GM23338 (cell line): ENCODE data around the gene WDCP. TPM values are rescaled to one million over a fixed set of nuclear protein-coding genes. Genes with fewer than 3 reads are reported as not detected.
A peak's percentile ranks its signal among the peaks of the same experiment; 100 is the strongest.

ENCODE experiments used
- ATAC-seq: fragments of 200-7000 bp; cut with Tn5 transposase; 3 replicates; pipeline ENCODE4 v1.9.1; 2020
- DNase-seq: peaks from one replicate; pipeline ENCODE4 v3.0.0-alpha.2; 2015; ENCODE audit warnings: low spot score
- H2AFZ ChIP-seq: fragments of 200-600 bp; sonication (generic); 2 replicates; pipeline ENCODE4 v1.8.0; 2016; ENCODE audit warnings: antibody characterized with exemption, mild to moderate bottlenecking, moderate library complexity
- H3F3A ChIP-seq: fragments of 200-600 bp; sonication (generic); replicated peaks from 2 replicates; pipeline ENCODE4 v1.8.0; 2017; ENCODE audit warnings: antibody characterized with exemption, mixed run types, low read depth
- H3K27ac ChIP-seq: fragments of 200-600 bp; sonication (generic); 2 replicates; pipeline ENCODE4 v1.6.1; 2016; ENCODE audit warnings: low read depth
- H3K27me3 ChIP-seq: fragments of 200-600 bp; sonication (generic); 2 replicates; pipeline ENCODE4 v1.8.0; 2016; ENCODE audit warnings: mild to moderate bottlenecking, mixed run types, moderate library complexity; ENCODE audit not compliant: insufficient read depth
- H3K36me3 ChIP-seq: fragments of 200-600 bp; sonication (generic); 2 replicates; pipeline ENCODE4 v1.8.0; 2016; ENCODE audit warnings: mild to moderate bottlenecking; ENCODE audit not compliant: insufficient read depth
- H3K4me1 ChIP-seq: fragments of 200-600 bp; sonication (generic); 2 replicates; pipeline ENCODE4 v1.8.0; 2016; ENCODE audit warnings: mild to moderate bottlenecking, moderate library complexity; ENCODE audit not compliant: insufficient read depth
- H3K4me2 ChIP-seq: fragments of 200-600 bp; sonication (generic); 2 replicates; pipeline ENCODE4 v1.7.1; 2017; ENCODE audit warnings: mixed run types
- H3K4me3 ChIP-seq: fragments of 200-600 bp; sonication (generic); 2 replicates; pipeline ENCODE4 v1.6.1; 2016; ENCODE audit warnings: mixed run types
- H3K79me2 ChIP-seq: fragments of 200-600 bp; sonication (generic); replicated peaks from 2 replicates; pipeline ENCODE4 v1.8.0; 2017; ENCODE audit warnings: mild to moderate bottlenecking; ENCODE audit not compliant: insufficient read depth
- H3K9me2 ChIP-seq: fragments of 200-600 bp; sonication (generic); 2 replicates; pipeline ENCODE4 v1.8.0; 2017; ENCODE audit not compliant: insufficient read depth
- H4K20me1 ChIP-seq: fragments of 200-600 bp; sonication (generic); replicated peaks from 2 replicates; pipeline ENCODE4 v1.8.0; 2017; ENCODE audit warnings: mild to moderate bottlenecking; ENCODE audit not compliant: insufficient read depth
- H3K27ac Mint-ChIP-seq: 2 replicates; pipeline ENCODE4 v1.8.0; 2020; ENCODE audit warnings: inconsistent platforms, mild to moderate bottlenecking, moderate library complexity, mixed read lengths
- H3K27me3 Mint-ChIP-seq: 3 replicates; pipeline ENCODE4 v1.8.0; 2022; ENCODE audit warnings: low read depth, mild to moderate bottlenecking, moderate library complexity, mixed read lengths, inconsistent platforms; ENCODE audit not compliant: insufficient read depth, poor library complexity
- H3K36me3 Mint-ChIP-seq: 3 replicates; pipeline ENCODE4 v1.8.0; 2021; ENCODE audit warnings: low read depth, mild to moderate bottlenecking, inconsistent platforms, moderate library complexity, mixed read lengths
- H3K4me1 Mint-ChIP-seq: 3 replicates; pipeline ENCODE4 v1.8.0; 2020; ENCODE audit warnings: mild to moderate bottlenecking, inconsistent platforms, mixed read lengths
- H3K4me3 Mint-ChIP-seq: 3 replicates; pipeline ENCODE4 v1.8.0; 2021; ENCODE audit warnings: moderate library complexity, mild to moderate bottlenecking, inconsistent platforms, mixed read lengths
- H3K9me3 Mint-ChIP-seq: 3 replicates; pipeline ENCODE4 v1.8.0; 2020; ENCODE audit warnings: moderate library complexity, mild to moderate bottlenecking, inconsistent platforms, mixed read lengths
- CREB1 ChIP-seq: fragments of 250-450 bp; sonication (Bioruptor Pico); IDR thresholded peaks from 2 replicates; pipeline ENCODE4 v1.5.0; 2020; ENCODE audit warnings: low read depth, mild to moderate bottlenecking, moderate library complexity
- CTCF ChIP-seq, 2 experiments: fragments of 200-600 bp in 1 of 2; sonication (generic) in 1 of 2; conservative IDR thresholded peaks; 2 replicates each; pipeline versions ENCODE4 v1.5.1 to v1.6.1; 2016 to 2017; ENCODE audit warnings: antibody characterized with exemption in 2 of 2, low read depth in 2 of 2, mild to moderate bottlenecking in 2 of 2, moderate library complexity in 1 of 2
- ETS1 ChIP-seq: IDR thresholded peaks from 2 replicates; pipeline ENCODE4 v1.6.1; 2016; ENCODE audit warnings: antibody characterized with exemption
- EZH2 ChIP-seq: fragments of 200-600 bp; sonication (generic); IDR thresholded peaks from one replicate; pipeline ENCODE4 v1.8.0; 2017; ENCODE audit warnings: antibody characterized with exemption, mild to moderate bottlenecking, low read depth; ENCODE audit not compliant: unreplicated experiment
- EZH2phosphoT487 ChIP-seq: fragments of 200-600 bp; sonication (generic); IDR thresholded peaks from one replicate; pipeline ENCODE4 v1.8.1; 2018; ENCODE audit warnings: antibody characterized with exemption; ENCODE audit not compliant: unreplicated experiment
- JUNB ChIP-seq: IDR thresholded peaks from one replicate; pipeline ENCODE4 v1.6.1; 2016; ENCODE audit warnings: antibody characterized with exemption; ENCODE audit not compliant: unreplicated experiment
- NANOG ChIP-seq: IDR thresholded peaks from 2 replicates; pipeline ENCODE4 v1.6.1; 2016; ENCODE audit warnings: antibody characterized with exemption, borderline replicate concordance
- POLR2AphosphoS5 ChIP-seq: IDR thresholded peaks from 2 replicates; pipeline ENCODE4 v1.6.1; 2016; ENCODE audit warnings: antibody characterized with exemption, low read depth
- STAT1 ChIP-seq: IDR thresholded peaks from one replicate; pipeline ENCODE4 v1.6.1; 2016; ENCODE audit warnings: antibody characterized with exemption; ENCODE audit not compliant: unreplicated experiment
- ZNF114 ChIP-seq: fragments of 250-450 bp; sonication (Bioruptor Pico); IDR thresholded peaks from 2 replicates; pipeline ENCODE4 v1.5.0; 2020; ENCODE audit warnings: mild to moderate bottlenecking, moderate library complexity
- ZNF331 ChIP-seq: fragments of 250-450 bp; sonication (Bioruptor Pico); IDR thresholded peaks from 2 replicates; pipeline ENCODE4 v1.5.0; 2020; ENCODE audit warnings: low read depth, mild to moderate bottlenecking, moderate library complexity
- polyA plus RNA-seq: library from polyadenylated mRNA; unstranded; fragments of >200 nt; fragmentation: Nextera tagmentation; extraction: Ambion mirVana; gene quantifications from 2 replicates; pipeline ENCODE4 v1.2.1, GENCODE V29; 2016
- total RNA-seq: library from RNA; depleted of rRNA; stranded (reverse); fragments of >200 nt; shearing (Covaris generic); gene quantifications from 2 replicates; pipeline ENCODE4 v1.2.3, GENCODE V29; 2014
- TF ChIP-seq, protein P1 (sequence below): fragments of 250-450 bp; sonication (Bioruptor Pico); IDR thresholded peaks from 2 replicates; pipeline ENCODE4 v1.5.0; 2020; ENCODE audit warnings: mild to moderate bottlenecking, moderate library complexity
- TF ChIP-seq, protein P2 (sequence below): IDR thresholded peaks from one replicate; pipeline ENCODE4 v1.6.1; 2018; ENCODE audit warnings: antibody characterized with exemption; ENCODE audit not compliant: unreplicated experiment

Gene WDCP
- total and polyA plus RNA-seq, 2 experiments from 2014 or later: 10.5 to 28.6 TPM

GRCh38 chr2:24082787-24083566 lies 35.8 kb upstream of the WDCP start:
- Histone ChIP-seq H4K20me1 (no peaks in the 10 kb centered on the region), H3K79me2 (peaks cover 4% of the 10 kb centered on the region), H3K9me2 (no peaks in the 10 kb centered on the region), H3K4me2 (peak overlapping the region; percentile 74), H3K4me3 (peak overlapping the region; percentile 57), H2AFZ (no peak overlapping the region), H3K36me3 (peaks cover 12% of the 10 kb centered on the region), H3K27me3 (no peaks in the 10 kb centered on the region), H3K4me1 (peaks cover 18% of the 10 kb centered on the region), H3F3A (peaks cover 15% of the 10 kb centered on the region), H3K27ac (peak overlapping the region; percentile 96)
- Mint-ChIP-seq H3K27ac (peak overlapping the region; percentile 97), H3K36me3 (peaks cover 52% of the 10 kb centered on the region), H3K4me3 (peak overlapping the region; percentile 86), H3K9me3 (no peaks in the 10 kb centered on the region), H3K4me1 (peaks cover 22% of the 10 kb centered on the region), H3K27me3 (peaks cover 10% of the 10 kb centered on the region)
- ATAC-seq (no peak), DNase-seq (no peak)
- TF ChIP-seq, protein P1, sequence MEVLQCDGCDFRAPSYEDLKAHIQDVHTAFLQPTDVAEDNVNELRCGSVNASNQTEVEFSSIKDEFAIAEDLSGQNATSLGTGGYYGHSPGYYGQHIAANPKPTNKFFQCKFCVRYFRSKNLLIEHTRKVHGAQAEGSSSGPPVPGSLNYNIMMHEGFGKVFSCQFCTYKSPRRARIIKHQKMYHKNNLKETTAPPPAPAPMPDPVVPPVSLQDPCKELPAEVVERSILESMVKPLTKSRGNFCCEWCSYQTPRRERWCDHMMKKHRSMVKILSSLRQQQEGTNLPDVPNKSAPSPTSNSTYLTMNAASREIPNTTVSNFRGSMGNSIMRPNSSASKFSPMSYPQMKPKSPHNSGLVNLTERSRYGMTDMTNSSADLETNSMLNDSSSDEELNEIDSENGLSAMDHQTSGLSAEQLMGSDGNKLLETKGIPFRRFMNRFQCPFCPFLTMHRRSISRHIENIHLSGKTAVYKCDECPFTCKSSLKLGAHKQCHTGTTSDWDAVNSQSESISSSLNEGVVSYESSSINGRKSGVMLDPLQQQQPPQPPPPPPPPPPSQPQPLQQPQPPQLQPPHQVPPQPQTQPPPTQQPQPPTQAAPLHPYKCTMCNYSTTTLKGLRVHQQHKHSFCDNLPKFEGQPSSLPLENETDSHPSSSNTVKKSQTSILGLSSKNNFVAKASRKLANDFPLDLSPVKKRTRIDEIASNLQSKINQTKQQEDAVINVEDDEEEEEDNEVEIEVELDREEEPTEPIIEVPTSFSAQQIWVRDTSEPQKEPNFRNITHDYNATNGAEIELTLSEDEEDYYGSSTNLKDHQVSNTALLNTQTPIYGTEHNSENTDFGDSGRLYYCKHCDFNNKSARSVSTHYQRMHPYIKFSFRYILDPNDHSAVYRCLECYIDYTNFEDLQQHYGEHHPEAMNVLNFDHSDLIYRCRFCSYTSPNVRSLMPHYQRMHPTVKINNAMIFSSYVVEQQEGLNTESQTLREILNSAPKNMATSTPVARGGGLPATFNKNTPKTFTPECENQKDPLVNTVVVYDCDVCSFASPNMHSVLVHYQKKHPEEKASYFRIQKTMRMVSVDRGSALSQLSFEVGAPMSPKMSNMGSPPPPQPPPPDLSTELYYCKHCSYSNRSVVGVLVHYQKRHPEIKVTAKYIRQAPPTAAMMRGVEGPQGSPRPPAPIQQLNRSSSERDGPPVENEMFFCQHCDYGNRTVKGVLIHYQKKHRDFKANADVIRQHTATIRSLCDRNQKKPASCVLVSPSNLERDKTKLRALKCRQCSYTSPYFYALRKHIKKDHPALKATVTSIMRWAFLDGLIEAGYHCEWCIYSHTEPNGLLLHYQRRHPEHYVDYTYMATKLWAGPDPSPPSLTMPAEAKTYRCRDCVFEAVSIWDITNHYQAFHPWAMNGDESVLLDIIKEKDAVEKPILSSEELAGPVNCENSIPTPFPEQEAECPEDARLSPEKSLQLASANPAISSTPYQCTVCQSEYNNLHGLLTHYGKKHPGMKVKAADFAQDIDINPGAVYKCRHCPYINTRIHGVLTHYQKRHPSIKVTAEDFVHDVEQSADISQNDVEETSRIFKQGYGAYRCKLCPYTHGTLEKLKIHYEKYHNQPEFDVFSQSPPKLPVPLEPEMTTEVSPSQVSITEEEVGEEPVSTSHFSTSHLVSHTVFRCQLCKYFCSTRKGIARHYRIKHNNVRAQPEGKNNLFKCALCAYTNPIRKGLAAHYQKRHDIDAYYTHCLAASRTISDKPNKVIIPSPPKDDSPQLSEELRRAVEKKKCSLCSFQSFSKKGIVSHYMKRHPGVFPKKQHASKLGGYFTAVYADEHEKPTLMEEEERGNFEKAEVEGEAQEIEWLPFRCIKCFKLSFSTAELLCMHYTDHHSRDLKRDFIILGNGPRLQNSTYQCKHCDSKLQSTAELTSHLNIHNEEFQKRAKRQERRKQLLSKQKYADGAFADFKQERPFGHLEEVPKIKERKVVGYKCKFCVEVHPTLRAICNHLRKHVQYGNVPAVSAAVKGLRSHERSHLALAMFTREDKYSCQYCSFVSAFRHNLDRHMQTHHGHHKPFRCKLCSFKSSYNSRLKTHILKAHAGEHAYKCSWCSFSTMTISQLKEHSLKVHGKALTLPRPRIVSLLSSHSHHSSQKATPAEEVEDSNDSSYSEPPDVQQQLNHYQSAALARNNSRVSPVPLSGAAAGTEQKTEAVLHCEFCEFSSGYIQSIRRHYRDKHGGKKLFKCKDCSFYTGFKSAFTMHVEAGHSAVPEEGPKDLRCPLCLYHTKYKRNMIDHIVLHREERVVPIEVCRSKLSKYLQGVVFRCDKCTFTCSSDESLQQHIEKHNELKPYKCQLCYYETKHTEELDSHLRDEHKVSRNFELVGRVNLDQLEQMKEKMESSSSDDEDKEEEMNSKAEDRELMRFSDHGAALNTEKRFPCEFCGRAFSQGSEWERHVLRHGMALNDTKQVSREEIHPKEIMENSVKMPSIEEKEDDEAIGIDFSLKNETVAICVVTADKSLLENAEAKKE (CRISPR knock-in tag): no peak
- TF ChIP-seq ETS1: no peak
- no peak for TF ChIP-seq POLR2AphosphoS5
- no peak for TF ChIP-seq NANOG
- no peak for TF ChIP-seq EZH2phosphoT487
- TF ChIP-seq CREB1 (CRISPR knock-in tag): no peak
- TF ChIP-seq STAT1: no peak
- TF ChIP-seq EZH2: no peak
- no peak for TF ChIP-seq ZNF331 (CRISPR knock-in tag)
- TF ChIP-seq ZNF114 (CRISPR knock-in tag): no peak
- no peak for TF ChIP-seq JUNB
- TF ChIP-seq, protein P2, sequence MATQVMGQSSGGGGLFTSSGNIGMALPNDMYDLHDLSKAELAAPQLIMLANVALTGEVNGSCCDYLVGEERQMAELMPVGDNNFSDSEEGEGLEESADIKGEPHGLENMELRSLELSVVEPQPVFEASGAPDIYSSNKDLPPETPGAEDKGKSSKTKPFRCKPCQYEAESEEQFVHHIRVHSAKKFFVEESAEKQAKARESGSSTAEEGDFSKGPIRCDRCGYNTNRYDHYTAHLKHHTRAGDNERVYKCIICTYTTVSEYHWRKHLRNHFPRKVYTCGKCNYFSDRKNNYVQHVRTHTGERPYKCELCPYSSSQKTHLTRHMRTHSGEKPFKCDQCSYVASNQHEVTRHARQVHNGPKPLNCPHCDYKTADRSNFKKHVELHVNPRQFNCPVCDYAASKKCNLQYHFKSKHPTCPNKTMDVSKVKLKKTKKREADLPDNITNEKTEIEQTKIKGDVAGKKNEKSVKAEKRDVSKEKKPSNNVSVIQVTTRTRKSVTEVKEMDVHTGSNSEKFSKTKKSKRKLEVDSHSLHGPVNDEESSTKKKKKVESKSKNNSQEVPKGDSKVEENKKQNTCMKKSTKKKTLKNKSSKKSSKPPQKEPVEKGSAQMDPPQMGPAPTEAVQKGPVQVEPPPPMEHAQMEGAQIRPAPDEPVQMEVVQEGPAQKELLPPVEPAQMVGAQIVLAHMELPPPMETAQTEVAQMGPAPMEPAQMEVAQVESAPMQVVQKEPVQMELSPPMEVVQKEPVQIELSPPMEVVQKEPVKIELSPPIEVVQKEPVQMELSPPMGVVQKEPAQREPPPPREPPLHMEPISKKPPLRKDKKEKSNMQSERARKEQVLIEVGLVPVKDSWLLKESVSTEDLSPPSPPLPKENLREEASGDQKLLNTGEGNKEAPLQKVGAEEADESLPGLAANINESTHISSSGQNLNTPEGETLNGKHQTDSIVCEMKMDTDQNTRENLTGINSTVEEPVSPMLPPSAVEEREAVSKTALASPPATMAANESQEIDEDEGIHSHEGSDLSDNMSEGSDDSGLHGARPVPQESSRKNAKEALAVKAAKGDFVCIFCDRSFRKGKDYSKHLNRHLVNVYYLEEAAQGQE: no peak
- TF ChIP-seq CTCF (conservative IDR thresholded peaks at IDR 0.05; ENCODE audit: low read depth in 2 of 2): no peak
